HCT116 (cell line): ENCODE results near the gene TMEM123. TPM values are rescaled to one million over a fixed set of nuclear protein-coding genes. Genes with fewer than 3 reads are reported as not detected.

Experiments
- ATAC-seq: fragments of 200-7000 bp; cut with Tn5 transposase; 2 replicates; pipeline ENCODE4 v1.9.1; 2020; ENCODE audit warnings: mild to moderate bottlenecking, moderate library complexity
- BruUV-seq: library from RNA; stranded (reverse); fragments of 400-500 nt; replicated peaks from 2 replicates; lab custom pipeline; 2021; lab: Mats Ljungman, UMichigan
- CTCF ChIA-PET: fragments of 300-600 bp; sonication (Branson Sonifier 250); formaldehyde crosslinking; loops from one replicate; lab custom pipeline; 2021; ENCODE audit warnings: antibody characterized with exemption; lab: Charles Lee
- POLR2A ChIA-PET: fragments of 300-600, 350-600 bp; sonication (Branson Sonifier 250); formaldehyde crosslinking; loops from one replicate; lab custom pipeline; 2021; ENCODE audit warnings: antibody characterized with exemption; lab: Charles Lee
- RAD21 ChIA-PET, 2 experiments: fragments of 300-600 bp; sonication (Branson Sonifier 250); formaldehyde crosslinking; loops; one replicate each; lab custom pipeline; 2023; ENCODE audit warnings: low total read pairs in 2 of 2; ENCODE audit not compliant: uncharacterized antibody in 2 of 2, unreplicated experiment in 2 of 2, low non-redundant PET in 1 of 2; lab: Charles Lee
- DNase-seq: peaks from one replicate; pipeline ENCODE4 v3.0.0-alpha.2; 2010; ENCODE audit warnings: low read depth, low spot score
- H2AFZ ChIP-seq: fragments of 200-600 bp; shearing (Covaris generic), sonication (generic); 2 replicates; pipeline ENCODE4 v1.6.1; 2017; ENCODE audit warnings: low read depth, mixed run types, mixed read lengths, antibody characterized with exemption, low read length; ENCODE audit not compliant: poor library complexity, severe bottlenecking
- H3K27ac ChIP-seq: 2 replicates; pipeline ENCODE4 v1.5.1; 2012; ENCODE audit warnings: low read depth, low read length
- H3K27me3 ChIP-seq: fragments of 200-600 bp; sonication (generic); 2 replicates; pipeline ENCODE4 v1.6.1; 2016; ENCODE audit warnings: mixed run types, low read length, mixed read lengths; ENCODE audit not compliant: insufficient read depth
- H3K36me3 ChIP-seq, 2 experiments: fragments of 200-500 bp in 1 of 2; fragments of 200-600 bp in 1 of 2; sonication (Bioruptor generic) in 1 of 2; sonication (generic) in 1 of 2; 2 replicates each; pipeline versions ENCODE4 v1.5.1 to v1.6.1; 2014 to 2016; ENCODE audit warnings: low read length in 2 of 2, inconsistent platforms in 1 of 2, mixed read lengths in 1 of 2, mixed run types in 1 of 2; ENCODE audit not compliant: insufficient read depth in 2 of 2, control insufficient read depth in 1 of 2
- H3K4me1 ChIP-seq, 2 experiments: fragments of 200-600 bp in 1 of 2; sonication (generic) in 1 of 2; 2 replicates each; pipeline versions ENCODE4 v1.5.1 to v1.6.1; 2012 to 2017; ENCODE audit warnings: low read length in 2 of 2, inconsistent platforms in 1 of 2, mild to moderate bottlenecking in 1 of 2, mixed read lengths in 1 of 2, mixed run types in 1 of 2, moderate library complexity in 1 of 2; ENCODE audit not compliant: insufficient read depth in 2 of 2, control insufficient read depth in 1 of 2
- H3K4me2 ChIP-seq: fragments of 200-600 bp; sonication (generic); 2 replicates; pipeline ENCODE4 v1.6.1; 2017; ENCODE audit warnings: mixed run types, low read length, mixed read lengths
- H3K4me3 ChIP-seq, 2 experiments: fragments of 200-600 bp in 1 of 2; sonication (generic) in 1 of 2; replicated peaks in 1 of 2; 2 replicates each; pipeline ENCODE4 v1.5.1; 2011 to 2016; ENCODE audit warnings: low read length in 2 of 2, control low read depth in 1 of 2, low read depth in 1 of 2, mild to moderate bottlenecking in 1 of 2, mixed read lengths in 1 of 2, mixed run types in 1 of 2
- H3K79me2 ChIP-seq: fragments of 200-600 bp; sonication (generic); 2 replicates; pipeline ENCODE4 v1.6.1; 2017; ENCODE audit warnings: mild to moderate bottlenecking, mixed run types, low read length, moderate library complexity, mixed read lengths; ENCODE audit not compliant: insufficient read depth
- H3K9ac ChIP-seq: fragments of 200-600 bp; sonication (generic); 2 replicates; pipeline ENCODE4 v1.6.1; 2016; ENCODE audit warnings: low read length, mixed read lengths
- H3K9me2 ChIP-seq: fragments of 200-600 bp; sonication (generic), shearing (Covaris generic); 2 replicates; pipeline ENCODE4 v1.6.1; 2017; ENCODE audit warnings: mixed run types, mild to moderate bottlenecking, moderate library complexity; ENCODE audit not compliant: insufficient read depth
- H3K9me3 ChIP-seq, 2 experiments: fragments of 200-500 bp in 1 of 2; fragments of 200-600 bp in 1 of 2; sonication (Bioruptor generic) in 1 of 2; sonication (generic) in 1 of 2; 2 replicates each; pipeline ENCODE4 v1.6.1; 2014 to 2017; ENCODE audit warnings: low read length in 2 of 2, mixed read lengths in 2 of 2, inconsistent platforms in 1 of 2, low read depth in 1 of 2, mild to moderate bottlenecking in 1 of 2, mixed run types in 1 of 2, moderate library complexity in 1 of 2; ENCODE audit not compliant: control insufficient read depth in 1 of 2, insufficient read depth in 1 of 2
- H4K20me1 ChIP-seq: fragments of 200-600 bp; sonication (generic), shearing (Covaris generic); 2 replicates; pipeline ENCODE4 v1.6.1; 2017; ENCODE audit warnings: mixed run types, mild to moderate bottlenecking, moderate library complexity; ENCODE audit not compliant: insufficient read depth
- CBX3 ChIP-seq: IDR thresholded peaks from 2 replicates; pipeline ENCODE4 v1.6.1; 2012; ENCODE audit warnings: low read depth
- EGR1 ChIP-seq: IDR thresholded peaks from 2 replicates; pipeline ENCODE4 v1.6.1; 2012; ENCODE audit warnings: low read depth
- ELF1 ChIP-seq: IDR thresholded peaks from 2 replicates; pipeline ENCODE4 v1.6.1; 2012; ENCODE audit warnings: low read depth, borderline replicate concordance
- EZH2 ChIP-seq: fragments of 200-600 bp; sonication (generic); IDR thresholded peaks from 2 replicates; pipeline ENCODE4 v1.6.1; 2017; ENCODE audit warnings: antibody characterized with exemption, mixed run types
- JUND ChIP-seq: IDR thresholded peaks from 2 replicates; pipeline ENCODE4 v1.6.1; 2012
- POLR2A ChIP-seq: IDR thresholded peaks from 2 replicates; pipeline ENCODE4 v1.7.0; 2011; ENCODE audit warnings: borderline replicate concordance; ENCODE audit not compliant: insufficient read depth, insufficient read length; ENCODE audit errors: extremely low read depth
- RAD21 ChIP-seq: IDR thresholded peaks from 2 replicates; pipeline ENCODE4 v1.6.1; 2012; ENCODE audit warnings: low read depth, mild to moderate bottlenecking
- SP1 ChIP-seq: IDR thresholded peaks from 2 replicates; pipeline ENCODE4 v1.6.1; 2012; ENCODE audit warnings: low read depth
- SRF ChIP-seq: IDR thresholded peaks from 2 replicates; pipeline ENCODE4 v1.6.1; 2012; ENCODE audit warnings: low read depth
- YY1 ChIP-seq: IDR thresholded peaks from 2 replicates; pipeline ENCODE4 v1.6.1; 2011; ENCODE audit warnings: low read length, low read depth, moderate library complexity, mild to moderate bottlenecking; ENCODE audit not compliant: insufficient replicate concordance; ENCODE audit errors: extremely low read depth
- ZFX ChIP-seq: fragments of 450-650 bp; IDR thresholded peaks from 2 replicates; pipeline ENCODE4 v1.6.1; 2017
- ZNF274 ChIP-seq: fragments of 200-500 bp; sonication (Bioruptor generic); IDR thresholded peaks from 2 replicates; pipeline ENCODE4 v1.6.1; 2014; ENCODE audit warnings: mild to moderate bottlenecking, low read depth, low read length, inconsistent platforms
- intact Hi-C: fragments of 100-400 bp; cut with micrococcal nuclease; formaldehyde crosslinking; loops from 2 replicates; pipeline ENCODE4 v1.10.0; 2022
- total RNA-seq: library from RNA; stranded (reverse); gene quantifications from one replicate; pipeline ENCODE4 v1.2.1, GENCODE V29; 2021; ENCODE audit not compliant: unreplicated experiment
- TF ChIP-seq, protein P1 (sequence below): IDR thresholded peaks from 2 replicates; pipeline ENCODE4 v1.6.1; 2012; ENCODE audit warnings: low read depth
- TF ChIP-seq, protein P2 (sequence below): IDR thresholded peaks from 2 replicates; pipeline ENCODE4 v1.6.1; 2012
- TF ChIP-seq, protein P3 (sequence below): IDR thresholded peaks from 2 replicates; pipeline ENCODE4 v1.6.1; 2012
- TF ChIP-seq, protein P4 (sequence below): IDR thresholded peaks from 2 replicates; pipeline ENCODE4 v1.6.1; 2011; ENCODE audit warnings: mild to moderate bottlenecking, low read length, moderate library complexity; ENCODE audit not compliant: insufficient replicate concordance; ENCODE audit errors: extremely low read depth

TMEM123 gene
- total RNA-seq, 1 experiment from 2014 or later, result 217 TPM

DNA sequence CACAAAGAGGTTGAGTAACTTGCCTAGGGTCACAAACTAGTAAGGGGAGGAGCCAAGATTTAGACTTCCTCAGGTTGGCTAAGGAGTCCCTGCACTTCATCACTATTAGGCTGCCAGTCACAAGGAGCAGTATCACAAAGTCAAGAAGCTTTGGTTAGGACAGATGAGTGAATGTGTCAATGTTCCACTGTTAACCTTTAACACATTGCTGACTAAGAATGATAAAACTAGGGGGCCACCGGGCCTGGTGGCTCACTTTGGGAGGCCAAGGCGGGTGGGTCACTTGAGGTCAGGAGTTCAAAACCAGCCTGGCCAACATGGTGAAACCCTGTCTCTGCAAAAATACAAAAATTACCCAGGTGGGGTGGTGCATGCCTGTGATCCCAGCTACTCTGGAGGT lies 32.0 kb downstream of the TMEM123 start:
- TF ChIP-seq ELF1 (no peak), JUND (no peak)
- H3K27ac ChIP-seq, result no peak overlapping the region
- no peaks in the 10 kb centered on the region for H4K20me1 ChIP-seq
- ChIA-PET CTCF (interaction anchor here (1.3 to 1.4 kb wide), 2 partner anchors 192 to 246 kb away, joined by 3 to 4 read pairs; no protein-coding TSS in a partner anchor), RAD21 (no interaction called here), POLR2A (no interaction called here)
- peaks cover 98% of the 10 kb centered on the region for H3K79me2 ChIP-seq
- DNase-seq (no peak), ATAC-seq (no peak)
- no TSS peak for BruUV-seq
- intact Hi-C loops, result no loop called here
- 0 out of 4 replicates have a peak, but pooled peaks cover 0 to 5% of the 10 kb centered on the region in 2 experiments for H3K9me3 ChIP-seq
- H3K4me1 ChIP-seq, result no peaks in the 10 kb centered on the region
- no peak overlapping the region for H3K9ac ChIP-seq
- no peak overlapping the region for H3K4me2 ChIP-seq
- H2AFZ ChIP-seq, result no peak overlapping the region
- no peaks in the 10 kb centered on the region for H3K36me3 ChIP-seq
- H3K27me3 ChIP-seq, result no peaks in the 10 kb centered on the region
- no peak overlapping the region for H3K4me3 ChIP-seq
- H3K9me2 ChIP-seq, result no peaks in the 10 kb centered on the region

DNA sequence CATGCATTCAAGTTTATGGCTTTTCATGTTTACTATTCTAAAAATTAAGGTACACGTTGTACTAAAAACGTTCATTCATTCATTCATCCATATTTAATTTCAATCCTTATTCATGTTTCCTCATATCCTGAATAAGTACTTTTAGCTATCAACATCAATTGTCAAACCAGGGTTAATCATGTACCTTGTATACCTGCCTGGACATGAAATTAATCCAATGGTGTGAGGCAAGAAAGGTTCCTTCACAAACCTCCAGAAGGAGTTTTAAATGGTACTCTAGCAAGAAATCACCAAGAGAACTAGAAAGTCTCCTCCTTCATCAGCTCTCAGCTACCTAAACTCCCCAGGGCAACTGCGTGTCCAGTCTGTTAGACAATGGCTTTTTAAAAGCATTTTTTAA lies 33.4 kb downstream of the TMEM123 start:
- BruUV-seq, result no TSS peak
- intact Hi-C loops, result no loop called here
- ATAC-seq (no peak), DNase-seq (no peak)
- H3K4me3 ChIP-seq, result no peak overlapping the region
- H3K79me2 ChIP-seq, result peaks cover 100% of the 10 kb centered on the region
- no peaks in the 10 kb centered on the region for H4K20me1 ChIP-seq
- ChIA-PET CTCF (interaction anchor here (1.6 kb wide), 1 partner anchor 29 kb away, joined by 4 read pairs; no protein-coding TSS in a partner anchor), POLR2A (no interaction called here), RAD21 (no interaction called here)
- no peaks in the 10 kb centered on the region for H3K4me1 ChIP-seq
- H2AFZ ChIP-seq, result no peak overlapping the region
- no peaks in the 10 kb centered on the region for H3K27me3 ChIP-seq
- H3K9ac ChIP-seq, result no peak overlapping the region
- H3K36me3 ChIP-seq, result no peaks in the 10 kb centered on the region
- no peaks in the 10 kb centered on the region for H3K9me2 ChIP-seq
- no peak overlapping the region for H3K27ac ChIP-seq
- 0 out of 4 replicates have a peak, but pooled peaks cover 0 to 5% of the 10 kb centered on the region in 2 experiments for H3K9me3 ChIP-seq
- no peak overlapping the region for H3K4me2 ChIP-seq
- TF ChIP-seq CBX3, result no peak
- no peak for TF ChIP-seq SP1
- no peak for TF ChIP-seq EGR1
- TF ChIP-seq, protein P1, sequence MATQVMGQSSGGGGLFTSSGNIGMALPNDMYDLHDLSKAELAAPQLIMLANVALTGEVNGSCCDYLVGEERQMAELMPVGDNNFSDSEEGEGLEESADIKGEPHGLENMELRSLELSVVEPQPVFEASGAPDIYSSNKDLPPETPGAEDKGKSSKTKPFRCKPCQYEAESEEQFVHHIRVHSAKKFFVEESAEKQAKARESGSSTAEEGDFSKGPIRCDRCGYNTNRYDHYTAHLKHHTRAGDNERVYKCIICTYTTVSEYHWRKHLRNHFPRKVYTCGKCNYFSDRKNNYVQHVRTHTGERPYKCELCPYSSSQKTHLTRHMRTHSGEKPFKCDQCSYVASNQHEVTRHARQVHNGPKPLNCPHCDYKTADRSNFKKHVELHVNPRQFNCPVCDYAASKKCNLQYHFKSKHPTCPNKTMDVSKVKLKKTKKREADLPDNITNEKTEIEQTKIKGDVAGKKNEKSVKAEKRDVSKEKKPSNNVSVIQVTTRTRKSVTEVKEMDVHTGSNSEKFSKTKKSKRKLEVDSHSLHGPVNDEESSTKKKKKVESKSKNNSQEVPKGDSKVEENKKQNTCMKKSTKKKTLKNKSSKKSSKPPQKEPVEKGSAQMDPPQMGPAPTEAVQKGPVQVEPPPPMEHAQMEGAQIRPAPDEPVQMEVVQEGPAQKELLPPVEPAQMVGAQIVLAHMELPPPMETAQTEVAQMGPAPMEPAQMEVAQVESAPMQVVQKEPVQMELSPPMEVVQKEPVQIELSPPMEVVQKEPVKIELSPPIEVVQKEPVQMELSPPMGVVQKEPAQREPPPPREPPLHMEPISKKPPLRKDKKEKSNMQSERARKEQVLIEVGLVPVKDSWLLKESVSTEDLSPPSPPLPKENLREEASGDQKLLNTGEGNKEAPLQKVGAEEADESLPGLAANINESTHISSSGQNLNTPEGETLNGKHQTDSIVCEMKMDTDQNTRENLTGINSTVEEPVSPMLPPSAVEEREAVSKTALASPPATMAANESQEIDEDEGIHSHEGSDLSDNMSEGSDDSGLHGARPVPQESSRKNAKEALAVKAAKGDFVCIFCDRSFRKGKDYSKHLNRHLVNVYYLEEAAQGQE, result no peak
- no peak for TF ChIP-seq ZFX
- TF ChIP-seq, protein P2, sequence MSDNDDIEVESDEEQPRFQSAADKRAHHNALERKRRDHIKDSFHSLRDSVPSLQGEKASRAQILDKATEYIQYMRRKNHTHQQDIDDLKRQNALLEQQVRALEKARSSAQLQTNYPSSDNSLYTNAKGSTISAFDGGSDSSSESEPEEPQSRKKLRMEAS, result no peak
- no peak for TF ChIP-seq SRF
- TF ChIP-seq, protein P3, sequence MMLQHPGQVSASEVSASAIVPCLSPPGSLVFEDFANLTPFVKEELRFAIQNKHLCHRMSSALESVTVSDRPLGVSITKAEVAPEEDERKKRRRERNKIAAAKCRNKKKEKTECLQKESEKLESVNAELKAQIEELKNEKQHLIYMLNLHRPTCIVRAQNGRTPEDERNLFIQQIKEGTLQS, result no peak
- TF ChIP-seq, protein P4, sequence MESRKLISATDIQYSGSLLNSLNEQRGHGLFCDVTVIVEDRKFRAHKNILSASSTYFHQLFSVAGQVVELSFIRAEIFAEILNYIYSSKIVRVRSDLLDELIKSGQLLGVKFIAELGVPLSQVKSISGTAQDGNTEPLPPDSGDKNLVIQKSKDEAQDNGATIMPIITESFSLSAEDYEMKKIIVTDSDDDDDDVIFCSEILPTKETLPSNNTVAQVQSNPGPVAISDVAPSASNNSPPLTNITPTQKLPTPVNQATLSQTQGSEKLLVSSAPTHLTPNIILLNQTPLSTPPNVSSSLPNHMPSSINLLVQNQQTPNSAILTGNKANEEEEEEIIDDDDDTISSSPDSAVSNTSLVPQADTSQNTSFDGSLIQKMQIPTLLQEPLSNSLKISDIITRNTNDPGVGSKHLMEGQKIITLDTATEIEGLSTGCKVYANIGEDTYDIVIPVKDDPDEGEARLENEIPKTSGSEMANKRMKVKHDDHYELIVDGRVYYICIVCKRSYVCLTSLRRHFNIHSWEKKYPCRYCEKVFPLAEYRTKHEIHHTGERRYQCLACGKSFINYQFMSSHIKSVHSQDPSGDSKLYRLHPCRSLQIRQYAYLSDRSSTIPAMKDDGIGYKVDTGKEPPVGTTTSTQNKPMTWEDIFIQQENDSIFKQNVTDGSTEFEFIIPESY, result no peak
- TF ChIP-seq RAD21, result no peak
- TF ChIP-seq ZNF274, result no peak
- no peak for TF ChIP-seq POLR2A
- no peak for TF ChIP-seq ELF1
- no peak for TF ChIP-seq JUND
- no peak for TF ChIP-seq YY1
- no peak for TF ChIP-seq EZH2
